K562 (cell line): ENCODE data around the gene AGPAT1. TPM values are rescaled to one million over a fixed set of nuclear protein-coding genes. Genes with fewer than 3 reads are reported as not detected.

Experiments
- ATAC-seq: fragments of 200-7000 bp; cut with Tn5 transposase; 3 replicates; pipeline ENCODE4 v1.9.1; 2020; ENCODE audit warnings: moderate library complexity
- BruUV-seq: library from RNA; stranded (reverse); fragments of 400-500 nt; replicated peaks from 2 replicates; lab custom pipeline; 2021; lab: Mats Ljungman, UMichigan
- CTCF ChIA-PET: fragments of 300-600 bp; formaldehyde crosslinking; extraction: SDS; loops from one replicate; lab custom pipeline; 2021; ENCODE audit warnings: low intra/inter-chr PET ratio; lab: Yijun Ruan, JAX
- POLR2A ChIA-PET: fragments of 300-600, 350-650 bp; sonication (Branson Sonifier 250); formaldehyde crosslinking; extraction: SDS; loops from one replicate; lab custom pipeline; 2021; ENCODE audit warnings: antibody characterized with exemption, inconsistent platforms; lab: Yijun Ruan, JAX
- DNase-seq, 4 experiments: peaks; one replicate each; pipeline versions ENCODE4 v3.0.0 to v3.0.0-alpha.2; 2011 to 2018; ENCODE audit warnings: low spot score in 3 of 4, mixed read lengths in 3 of 4; ENCODE audit errors: extremely low read depth in 1 of 4
- FAIRE-seq: peaks from 2 replicates; lab custom pipeline; 2011; peaks lifted over from hg19 to GRCh38; lab: Jason Lieb, UNC
- H2AFZ ChIP-seq: 2 replicates; pipeline ENCODE4 v1.6.0; 2011; ENCODE audit warnings: low read depth, low read length, control low read depth, inconsistent platforms
- H3K27ac ChIP-seq: fragments of 200-600 bp; 3 replicates; pipeline ENCODE4 v1.8.0; 2011; ENCODE audit warnings: low read depth, mild to moderate bottlenecking, control low read depth, inconsistent platforms, low read length, moderate library complexity, mixed read lengths; ENCODE audit errors: extremely low read depth
- H3K27me3 ChIP-seq, 2 experiments: fragments of 300-600 bp in 1 of 2; 2 replicates in 1 of 2; 3 replicates in 1 of 2; pipeline versions ENCODE4 v1.6.0 to v1.8.0; 2011; ENCODE audit warnings: inconsistent platforms in 2 of 2, low read length in 2 of 2, mild to moderate bottlenecking in 1 of 2, mixed read lengths in 1 of 2, moderate library complexity in 1 of 2; ENCODE audit not compliant: control insufficient read depth in 2 of 2, insufficient read depth in 2 of 2
- H3K36me3 ChIP-seq: fragments of 300-600 bp; 3 replicates; pipeline ENCODE4 v1.8.0; 2011; ENCODE audit warnings: mild to moderate bottlenecking, low read length, inconsistent platforms; ENCODE audit not compliant: control insufficient read depth, insufficient read depth
- H3K4me1 ChIP-seq, 2 experiments: fragments of 200-600 bp in 1 of 2; replicated peaks in 1 of 2; 2 replicates in 1 of 2; 3 replicates in 1 of 2; pipeline versions ENCODE4 v1.5.1 to v1.8.0; 2011; ENCODE audit warnings: inconsistent platforms in 2 of 2, low read length in 2 of 2, mild to moderate bottlenecking in 1 of 2, mixed read lengths in 1 of 2, moderate library complexity in 1 of 2; ENCODE audit not compliant: control insufficient read depth in 2 of 2, insufficient read depth in 2 of 2
- H3K4me2 ChIP-seq: 2 replicates; pipeline ENCODE4 v1.6.1; 2011; ENCODE audit warnings: low read length, control low read depth, inconsistent platforms, mixed read lengths; ENCODE audit not compliant: insufficient read depth
- H3K4me3 ChIP-seq: fragments of 200-600 bp; sonication (generic), shearing (Covaris generic); 2 replicates; pipeline ENCODE4 v1.5.1; 2016; ENCODE audit warnings: control low read depth, inconsistent platforms
- H3K79me2 ChIP-seq: fragments of 200-600 bp; 3 replicates; pipeline ENCODE4 v1.8.0; 2011; ENCODE audit warnings: low read length, inconsistent platforms; ENCODE audit not compliant: control insufficient read depth, insufficient read depth
- H3K9ac ChIP-seq, 2 experiments: 2 replicates each; pipeline versions ENCODE4 v1.6.0 to v1.6.1; 2011; ENCODE audit warnings: low read depth in 2 of 2, low read length in 2 of 2, control low read depth in 1 of 2, inconsistent platforms in 1 of 2, mild to moderate bottlenecking in 1 of 2, mixed read lengths in 1 of 2; ENCODE audit not compliant: insufficient read depth in 1 of 2
- H3K9me1 ChIP-seq: one replicate; pipeline ENCODE4 v1.6.0; 2011; ENCODE audit warnings: inconsistent platforms, mild to moderate bottlenecking, low read length, moderate library complexity; ENCODE audit not compliant: control insufficient read depth, insufficient read depth
- H3K9me3 ChIP-seq: replicated peaks from 2 replicates; pipeline ENCODE4 v1.5.1; 2011; ENCODE audit warnings: low read depth, low read length, inconsistent platforms; ENCODE audit not compliant: control insufficient read depth, insufficient read depth
- H4K20me1 ChIP-seq: replicated peaks from 2 replicates; pipeline ENCODE4 v1.6.1; 2011; ENCODE audit warnings: low read length, inconsistent platforms, mixed read lengths; ENCODE audit not compliant: control insufficient read depth, insufficient read depth
- BDP1 ChIP-seq: IDR thresholded peaks from 3 replicates; pipeline ENCODE4 v1.6.1; 2011; ENCODE audit not compliant: insufficient read length, insufficient read depth
- BHLHE40 ChIP-seq: IDR thresholded peaks from 2 replicates; pipeline ENCODE4 v1.6.1; 2011; ENCODE audit warnings: low read length, improper control_type of control experiment
- CBX8 ChIP-seq: fragments of 200-600 bp; sonication (generic); IDR thresholded peaks from 2 replicates; pipeline ENCODE4 v1.6.1; 2012; ENCODE audit warnings: borderline replicate concordance, mixed run types, low read depth, mild to moderate bottlenecking, moderate library complexity, mixed read lengths, low read length, control low read depth, inconsistent platforms; ENCODE audit not compliant: poor library complexity, severe bottlenecking; ENCODE audit errors: extremely low read depth
- E2F1 ChIP-seq: sonication (generic); formaldehyde crosslinking; IDR thresholded peaks from 2 replicates; pipeline ENCODE4 v1.8.1; 2023; ENCODE audit warnings: mild to moderate bottlenecking, missing genetic modification reagents, moderate library complexity
- KLF13 ChIP-seq: fragments of 450-650 bp; IDR thresholded peaks from 2 replicates; pipeline ENCODE4 v1.6.1; 2016; ENCODE audit warnings: missing genetic modification characterization, low read depth, mild to moderate bottlenecking, missing compliant biosample characterization, moderate library complexity, borderline replicate concordance
- PHF20 ChIP-seq: fragments of 450-650 bp; IDR thresholded peaks from 2 replicates; pipeline ENCODE4 v1.6.1; 2018; ENCODE audit not compliant: partially characterized antibody
- RBM34 ChIP-seq: fragments of 200-400 bp; formaldehyde crosslinking; IDR thresholded peaks from 2 replicates; pipeline ENCODE4 v1.6.1; 2018; ENCODE audit warnings: low read length, borderline replicate concordance; ENCODE audit not compliant: insufficient read depth
- ZNF282 ChIP-seq: sonication (generic); formaldehyde crosslinking; IDR thresholded peaks from 2 replicates; pipeline ENCODE4 v1.8.1; 2023; ENCODE audit warnings: missing genetic modification reagents
- ZNF655 ChIP-seq: fragments of 250-450 bp; sonication (Bioruptor Pico); IDR thresholded peaks from 2 replicates; pipeline ENCODE4 v1.5.0; 2021
- ZNF778 ChIP-seq: fragments of 450-650 bp; formaldehyde crosslinking; IDR thresholded peaks from 2 replicates; pipeline ENCODE4 v1.4.0; 2020; ENCODE audit warnings: mild to moderate bottlenecking, moderate library complexity
- WGBS: fragments of 100-300 bp; shearing (Covaris generic); methylation state at CpG from one replicate; pipeline ENCODE4 v1.1.6; 2016; ENCODE audit warnings: low coverage, mixed read lengths; ENCODE audit not compliant: insufficient coverage; ENCODE audit errors: missing lambda C conversion rate; 5-methylcytosine and 5-hydroxymethylcytosine counted together
- in situ Hi-C: fragments of 300-500 bp; cut with MboI; formaldehyde crosslinking; loops from 4 replicates; pipeline ENCODE4 v1.15.0; 2018; ENCODE audit warnings: inconsistent platforms, mixed read lengths
- intact Hi-C: fragments of 100-400 bp; cut with micrococcal nuclease; formaldehyde crosslinking; loops from 2 replicates; pipeline ENCODE4 v1.14.2; 2022
- polyA plus RNA-seq, 8 experiments: library from polyadenylated mRNA; depleted of rRNA in 4 of 8; stranded (reverse) in 5 of 8; unstranded in 3 of 8; fragments of >200 nt; fragmentation: Nextera tagmentation in 2 of 8; fragmentation: Illumina TruSeq in 1 of 8; extraction: Ambion mirVana in 2 of 8; extraction: Trizol in 1 of 8; gene quantifications; 2 replicates each; pipeline versions ENCODE4 v1.2.1 to v1.2.3, GENCODE V29; 2011 to 2014; ENCODE audit warnings: inconsistent platforms in 1 of 8, missing spikeins in 1 of 8
- total RNA-seq, 7 experiments: library from RNA; depleted of rRNA in 6 of 7; stranded (reverse); fragments of >200 nt in 6 of 7; fragmentation: Illumina TruSeq in 2 of 7; extraction: Trizol in 2 of 7; gene quantifications; 2 replicates each; pipeline versions ENCODE4 v1.2.1 to v1.2.3, GENCODE V29; 2011 to 2021; ENCODE audit warnings: low replicate concordance in 1 of 7
- TF ChIP-seq, protein P1 (sequence below): fragments of 450-650 bp; IDR thresholded peaks from 2 replicates; pipeline ENCODE4 v1.6.1; 2016; ENCODE audit warnings: borderline replicate concordance
- TF ChIP-seq, protein P2 (sequence below): fragments of 250-450 bp; sonication (Bioruptor Pico); IDR thresholded peaks from 2 replicates; pipeline ENCODE4 v1.4.0; 2020

Gene AGPAT1
- total and polyA plus RNA-seq, 9 of the 15 experiments (the other 6 are each of a cell fraction or from before 2014, with no cell fraction given) = 37.9 to 176 (median 69.4) TPM

DNA sequence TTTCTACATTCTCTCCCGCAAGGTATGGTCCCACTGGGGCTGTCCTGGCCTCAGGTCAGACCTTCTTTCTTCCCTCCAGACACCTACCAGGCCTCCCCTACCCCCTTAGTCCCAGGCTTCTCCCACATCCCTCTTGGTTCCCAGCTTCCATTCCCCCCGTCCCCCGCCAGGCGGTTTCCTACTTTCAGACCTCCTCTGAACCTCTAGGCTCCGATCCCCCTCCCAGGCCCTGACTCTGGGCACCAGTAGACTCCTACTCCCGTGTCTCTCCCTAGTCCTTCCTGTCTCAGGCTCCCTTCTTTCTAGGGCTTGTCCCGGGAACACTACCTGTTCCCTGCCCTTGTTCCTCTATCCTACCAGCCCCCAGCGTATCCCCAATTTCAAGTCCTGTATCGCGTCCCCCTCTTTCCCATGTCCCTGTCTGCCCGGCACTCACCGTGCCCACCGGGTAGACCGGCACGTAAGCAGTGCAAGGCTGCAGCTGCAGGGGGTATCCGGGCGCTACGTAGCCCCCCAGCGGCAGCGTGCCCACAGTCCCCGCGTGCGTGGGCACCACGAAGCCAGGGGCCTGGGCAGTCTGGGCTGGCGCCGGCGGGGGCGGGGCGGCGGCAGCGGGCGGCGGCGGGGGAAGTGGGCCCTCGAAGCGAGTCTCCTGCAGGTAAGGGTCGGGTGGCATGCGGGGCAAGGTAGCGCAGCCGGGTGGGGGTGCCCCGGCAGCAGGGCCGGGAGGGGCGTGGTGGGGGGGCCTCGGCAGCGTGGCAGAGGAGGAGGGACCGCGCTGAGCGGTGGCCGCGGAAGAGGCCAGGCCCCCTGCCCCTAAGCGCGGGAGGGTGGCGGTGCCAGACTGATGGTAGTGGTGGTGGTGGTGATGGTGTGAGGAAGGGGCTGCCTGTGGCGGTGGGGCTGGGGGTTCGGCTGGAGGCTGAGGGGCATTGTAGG lies 25.7 kb downstream of the AGPAT1 start:
- no peak for FAIRE-seq
- no peaks in the 10 kb centered on the region for H3K9me3 ChIP-seq
- intact Hi-C loops (no loop called here), in situ Hi-C loops (no loop called here)
- DNase-seq = no peak
- H3K4me3 ChIP-seq = no peak overlapping the region
- peaks cover under 1% of the 10 kb centered on the region; the same call in 2 of the 3 replicates for H3K36me3 ChIP-seq
- no peak for ATAC-seq
- no peak overlapping the region for H3K4me2 ChIP-seq
- ChIA-PET POLR2A (no interaction called here), CTCF (no interaction called here)
- H3K9ac ChIP-seq = no peak overlapping the region
- 86% methylated on average over 27 of the region's 55 CpGs for WGBS
- H3K27me3 ChIP-seq = no peaks in the 10 kb centered on the region
- H3K27ac ChIP-seq = no peak overlapping the region
- peaks cover 28 to 55% of the 10 kb centered on the region in 2 experiments for H3K4me1 ChIP-seq
- no peaks in the 10 kb centered on the region for H4K20me1 ChIP-seq
- H3K9me1 ChIP-seq = no peaks in the 10 kb centered on the region
- no TSS peak for BruUV-seq
- no peak overlapping the region for H2AFZ ChIP-seq
- TF ChIP-seq ZNF655 (CRISPR knock-in tag) (no peak), CBX8 (no peak), ZNF282 (no peak), BDP1 (no peak), E2F1 (CRISPR knock-in tag) (no peak), BHLHE40 (no peak), PHF20 (no peak), KLF13 (no peak), ZNF778 (CRISPR knock-in tag) (no peak), RBM34 (no peak)
- TF ChIP-seq, protein P1, sequence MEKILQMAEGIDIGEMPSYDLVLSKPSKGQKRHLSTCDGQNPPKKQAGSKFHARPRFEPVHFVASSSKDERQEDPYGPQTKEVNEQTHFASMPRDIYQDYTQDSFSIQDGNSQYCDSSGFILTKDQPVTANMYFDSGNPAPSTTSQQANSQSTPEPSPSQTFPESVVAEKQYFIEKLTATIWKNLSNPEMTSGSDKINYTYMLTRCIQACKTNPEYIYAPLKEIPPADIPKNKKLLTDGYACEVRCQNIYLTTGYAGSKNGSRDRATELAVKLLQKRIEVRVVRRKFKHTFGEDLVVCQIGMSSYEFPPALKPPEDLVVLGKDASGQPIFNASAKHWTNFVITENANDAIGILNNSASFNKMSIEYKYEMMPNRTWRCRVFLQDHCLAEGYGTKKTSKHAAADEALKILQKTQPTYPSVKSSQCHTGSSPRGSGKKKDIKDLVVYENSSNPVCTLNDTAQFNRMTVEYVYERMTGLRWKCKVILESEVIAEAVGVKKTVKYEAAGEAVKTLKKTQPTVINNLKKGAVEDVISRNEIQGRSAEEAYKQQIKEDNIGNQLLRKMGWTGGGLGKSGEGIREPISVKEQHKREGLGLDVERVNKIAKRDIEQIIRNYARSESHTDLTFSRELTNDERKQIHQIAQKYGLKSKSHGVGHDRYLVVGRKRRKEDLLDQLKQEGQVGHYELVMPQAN = no peak
- TF ChIP-seq, protein P2, sequence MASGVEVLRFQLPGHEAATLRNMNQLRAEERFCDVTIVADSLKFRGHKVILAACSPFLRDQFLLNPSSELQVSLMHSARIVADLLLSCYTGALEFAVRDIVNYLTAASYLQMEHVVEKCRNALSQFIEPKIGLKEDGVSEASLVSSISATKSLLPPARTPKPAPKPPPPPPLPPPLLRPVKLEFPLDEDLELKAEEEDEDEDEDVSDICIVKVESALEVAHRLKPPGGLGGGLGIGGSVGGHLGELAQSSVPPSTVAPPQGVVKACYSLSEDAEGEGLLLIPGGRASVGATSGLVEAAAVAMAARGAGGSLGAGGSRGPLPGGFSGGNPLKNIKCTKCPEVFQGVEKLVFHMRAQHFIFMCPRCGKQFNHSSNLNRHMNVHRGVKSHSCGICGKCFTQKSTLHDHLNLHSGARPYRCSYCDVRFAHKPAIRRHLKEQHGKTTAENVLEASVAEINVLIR (CRISPR knock-in tag) = no peak
- H3K79me2 ChIP-seq = peaks cover 30% of the 10 kb centered on the region
